Measurements from ENCODE around the gene RNPS1. TPM values are rescaled to one million over a fixed set of nuclear protein-coding genes. Genes with fewer than 3 reads are reported as not detected.
A peak's percentile ranks its signal among the peaks of the same experiment; 100 is the strongest.

RNPS1 gene
- total and polyA plus RNA-seq, 9 of the 15 experiments (the other 6 are each of a cell fraction or from before 2014, with no cell fraction given), result 44.9 to 338 (median 202) TPM

- no peak for TF ChIP-seq PATZ1 (CRISPR knock-in tag; IDR thresholded peaks at IDR 0.05; ENCODE audit: borderline replicate concordance)
- TF ChIP-seq TRIM28 (IDR thresholded peaks at IDR 0.05), result no peak
- TF ChIP-seq NR2C2 (CRISPR knock-in tag; IDR thresholded peaks at IDR 0.05), result no peak
- no peak for TF ChIP-seq NR2C2 (tag; IDR thresholded peaks at IDR 0.05)
- TF ChIP-seq SRF (CRISPR knock-in tag; IDR thresholded peaks at IDR 0.05), result 0 out of 4 replicates have a peak, but pooled peaks of 1 of the 2 experiments have one; percentile 28
- TF ChIP-seq PCBP1 (IDR thresholded peaks at IDR 0.05; ENCODE audit: low read depth, low read length, poor library complexity, severe bottlenecking), result peak; percentile 92
- TF ChIP-seq NR4A1 (CRISPR knock-in tag; IDR thresholded peaks at IDR 0.05), result no peak
- TF ChIP-seq NR4A1 (tag; IDR thresholded peaks at IDR 0.05), result no peak
- TF ChIP-seq ETS2 (tag; IDR thresholded peaks at IDR 0.05; ENCODE audit: borderline replicate concordance, poor library complexity, severe bottlenecking), result no peak
- TF ChIP-seq CC2D1A (IDR thresholded peaks at IDR 0.05), result no peak
- TF ChIP-seq ZNF197 (CRISPR knock-in tag; IDR thresholded peaks at IDR 0.05; ENCODE audit: low read depth), result no peak
- no peak for TF ChIP-seq MTF1 (CRISPR knock-in tag; IDR thresholded peaks at IDR 0.05; ENCODE audit: borderline replicate concordance)
- TF ChIP-seq PREB (CRISPR knock-in tag; IDR thresholded peaks at IDR 0.05), result no peak
- peak; percentile 75 for TF ChIP-seq CREM (IDR thresholded peaks at IDR 0.05; ENCODE audit: low read depth)
- TF ChIP-seq FOXJ3 (CRISPR knock-in tag; IDR thresholded peaks at IDR 0.05), result no peak
- TF ChIP-seq HNRNPH1 (optimal IDR thresholded peaks at IDR 0.05; ENCODE audit: low read depth, low read length), result no peak
- TF ChIP-seq ERF (CRISPR knock-in tag; IDR thresholded peaks at IDR 0.05), result peak; percentile 93
- no peak for TF ChIP-seq ZNF280A (IDR thresholded peaks at IDR 0.05; ENCODE audit: low read depth, partially characterized antibody)
- TF ChIP-seq CGGBP1 (CRISPR knock-in tag; IDR thresholded peaks at IDR 0.05), result no peak
- no peak for TF ChIP-seq NFE2L1 (tag; IDR thresholded peaks at IDR 0.05; ENCODE audit: borderline replicate concordance, low read depth)
- no peak for TF ChIP-seq ZNF695 (CRISPR knock-in tag; IDR thresholded peaks at IDR 0.05)
Observed at GRCh38 chr16:2205104-2205966, 62.6 kb downstream of the RNPS1 start, which contains the start of gene MLST8 (continued).

Data from K562 (cell line).